Pons (tissue), 1 donor: ENCODE measurements around the gene CX3CR1.

ENCODE experiments used
- DNase-seq: peaks from one replicate; pipeline ENCODE4 v3.0.0-alpha.2; 2016; ENCODE audit warnings: low spot score

Gene CX3CR1

GRCh38 chr3:39291903-39292329 lies 12.1 kb upstream of the CX3CR1 start:
- no peak for DNase-seq

GRCh38 chr3:39290255-39290654 lies 10.4 kb upstream of the CX3CR1 start:
- no peak for DNase-seq

GRCh38 chr3:39289107-39289506 lies 9.3 kb upstream of the CX3CR1 start:
- no peak for DNase-seq

- DNase-seq = peak; percentile 77
Observed at GRCh38 chr3:39288300-39288808, 8.5 kb upstream of the CX3CR1 start.

- no peak for DNase-seq
Observed at GRCh38 chr3:39287216-39288164, 7.7 kb upstream of the CX3CR1 start.

- no peak for DNase-seq
Observed at GRCh38 chr3:39286771-39287170, 6.9 kb upstream of the CX3CR1 start.

- DNase-seq = no peak
Observed at GRCh38 chr3:39285332-39285731, 5.5 kb upstream of the CX3CR1 start.

- no peak for DNase-seq
Observed at GRCh38 chr3:39284457-39284881, 4.6 kb upstream of the CX3CR1 start.

GRCh38 chr3:39282057-39282456 lies 2.2 kb upstream of the CX3CR1 start:
- no peak for DNase-seq

- DNase-seq = no peak
Observed at GRCh38 chr3:39281533-39281932, 1.7 kb upstream of the CX3CR1 start.

GRCh38 chr3:39280571-39280970 lies 735 bp upstream of the CX3CR1 start:
- no peak for DNase-seq

- DNase-seq = no peak
Observed at GRCh38 chr3:39278616-39278935, 1.3 kb downstream of the CX3CR1 start.

GRCh38 chr3:39277893-39278615 lies 1.8 kb downstream of the CX3CR1 start:
- DNase-seq = no peak

GRCh38 chr3:39276746-39277145 lies 3.1 kb downstream of the CX3CR1 start:
- DNase-seq = no peak

- no peak for DNase-seq
Observed at GRCh38 chr3:39275963-39276593, 3.8 kb downstream of the CX3CR1 start.

GRCh38 chr3:39275052-39275451 lies 4.8 kb downstream of the CX3CR1 start:
- DNase-seq = no peak

GRCh38 chr3:39273119-39273518 lies 6.7 kb downstream of the CX3CR1 start:
- no peak for DNase-seq

GRCh38 chr3:39272191-39272590 lies 7.6 kb downstream of the CX3CR1 start:
- DNase-seq = peak; percentile 55

- DNase-seq = no peak
Observed at GRCh38 chr3:39271363-39271914, 8.4 kb downstream of the CX3CR1 start.

- DNase-seq = no peak
Observed at GRCh38 chr3:39269528-39269927, 10.3 kb downstream of the CX3CR1 start.

GRCh38 chr3:39268549-39268900 lies 11.3 kb downstream of the CX3CR1 start:
- DNase-seq = no peak
